Astrocyte (in vitro differentiated cells and primary cell): ENCODE data around the gene PGM5.

ENCODE experiments used
- EZH2 ChIP-seq: IDR thresholded peaks from 2 replicates; pipeline ENCODE4 v1.6.1; 2012; ENCODE audit warnings: mild to moderate bottlenecking, low read length, inconsistent platforms; ENCODE audit not compliant: insufficient read depth
- TF ChIP-seq, protein P1 (sequence below): IDR thresholded peaks from 2 replicates; pipeline ENCODE4 v1.5.1; 2011; ENCODE audit warnings: low read depth, mild to moderate bottlenecking, inconsistent platforms, low read length, moderate library complexity; ENCODE audit not compliant: insufficient read depth

DNA sequence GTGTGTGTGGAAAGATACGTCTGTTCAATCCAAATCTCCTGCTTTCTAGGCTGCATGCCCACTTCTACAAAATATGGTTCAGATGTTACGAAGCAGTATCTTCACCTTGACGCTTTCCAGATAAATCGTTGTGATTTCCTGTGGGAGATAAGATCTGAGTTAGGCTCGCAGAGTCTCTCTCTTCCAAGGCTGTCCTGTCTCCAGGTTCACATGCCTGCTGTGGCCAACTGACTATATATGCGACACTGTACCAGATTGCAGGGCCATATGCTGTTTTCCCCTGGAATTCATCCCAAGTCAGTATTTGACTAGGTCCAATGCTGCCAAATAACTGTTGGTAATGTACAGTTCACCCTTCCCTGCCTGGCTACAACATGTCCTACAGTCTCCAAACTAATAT lies 136.4 kb downstream of the PGM5 start:
- TF ChIP-seq, protein P1, sequence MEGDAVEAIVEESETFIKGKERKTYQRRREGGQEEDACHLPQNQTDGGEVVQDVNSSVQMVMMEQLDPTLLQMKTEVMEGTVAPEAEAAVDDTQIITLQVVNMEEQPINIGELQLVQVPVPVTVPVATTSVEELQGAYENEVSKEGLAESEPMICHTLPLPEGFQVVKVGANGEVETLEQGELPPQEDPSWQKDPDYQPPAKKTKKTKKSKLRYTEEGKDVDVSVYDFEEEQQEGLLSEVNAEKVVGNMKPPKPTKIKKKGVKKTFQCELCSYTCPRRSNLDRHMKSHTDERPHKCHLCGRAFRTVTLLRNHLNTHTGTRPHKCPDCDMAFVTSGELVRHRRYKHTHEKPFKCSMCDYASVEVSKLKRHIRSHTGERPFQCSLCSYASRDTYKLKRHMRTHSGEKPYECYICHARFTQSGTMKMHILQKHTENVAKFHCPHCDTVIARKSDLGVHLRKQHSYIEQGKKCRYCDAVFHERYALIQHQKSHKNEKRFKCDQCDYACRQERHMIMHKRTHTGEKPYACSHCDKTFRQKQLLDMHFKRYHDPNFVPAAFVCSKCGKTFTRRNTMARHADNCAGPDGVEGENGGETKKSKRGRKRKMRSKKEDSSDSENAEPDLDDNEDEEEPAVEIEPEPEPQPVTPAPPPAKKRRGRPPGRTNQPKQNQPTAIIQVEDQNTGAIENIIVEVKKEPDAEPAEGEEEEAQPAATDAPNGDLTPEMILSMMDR: no peak
- no peak for TF ChIP-seq EZH2
